K562 (cell line): ENCODE results near the gene SAMM50.

Experiments
- BCLAF1 ChIP-seq, 2 experiments: fragments of 450-650 bp in 1 of 2; IDR thresholded peaks; 2 replicates each; pipeline ENCODE4 v1.6.1; 2011 to 2017; ENCODE audit warnings: low read depth in 2 of 2, antibody characterized with exemption in 1 of 2, borderline replicate concordance in 1 of 2, low read length in 1 of 2, mild to moderate bottlenecking in 1 of 2, mixed read lengths in 1 of 2; ENCODE audit not compliant: control insufficient read depth in 1 of 2
- ZNF274 ChIP-seq: IDR thresholded peaks from 2 replicates; pipeline ENCODE4 v1.6.1; 2011; ENCODE audit warnings: low read depth, mild to moderate bottlenecking, low read length, moderate library complexity, borderline replicate concordance
- TF ChIP-seq, protein P1 (sequence below), 3 experiments: IDR thresholded peaks in 2 of 3; conservative IDR thresholded peaks in 1 of 3; 2 replicates each; pipeline ENCODE4 v1.5.1; 2011 to 2012; ENCODE audit warnings: low read length in 3 of 3, mild to moderate bottlenecking in 3 of 3, control low read depth in 2 of 3, improper control_type of control experiment in 1 of 3, inconsistent platforms in 1 of 3, low read depth in 1 of 3, mixed read lengths in 1 of 3, moderate library complexity in 1 of 3; ENCODE audit not compliant: insufficient read depth in 2 of 3

GRCh38 chr22:44020981-44021380, 65.7 kb downstream of the SAMM50 start:
- TF ChIP-seq, protein P1, sequence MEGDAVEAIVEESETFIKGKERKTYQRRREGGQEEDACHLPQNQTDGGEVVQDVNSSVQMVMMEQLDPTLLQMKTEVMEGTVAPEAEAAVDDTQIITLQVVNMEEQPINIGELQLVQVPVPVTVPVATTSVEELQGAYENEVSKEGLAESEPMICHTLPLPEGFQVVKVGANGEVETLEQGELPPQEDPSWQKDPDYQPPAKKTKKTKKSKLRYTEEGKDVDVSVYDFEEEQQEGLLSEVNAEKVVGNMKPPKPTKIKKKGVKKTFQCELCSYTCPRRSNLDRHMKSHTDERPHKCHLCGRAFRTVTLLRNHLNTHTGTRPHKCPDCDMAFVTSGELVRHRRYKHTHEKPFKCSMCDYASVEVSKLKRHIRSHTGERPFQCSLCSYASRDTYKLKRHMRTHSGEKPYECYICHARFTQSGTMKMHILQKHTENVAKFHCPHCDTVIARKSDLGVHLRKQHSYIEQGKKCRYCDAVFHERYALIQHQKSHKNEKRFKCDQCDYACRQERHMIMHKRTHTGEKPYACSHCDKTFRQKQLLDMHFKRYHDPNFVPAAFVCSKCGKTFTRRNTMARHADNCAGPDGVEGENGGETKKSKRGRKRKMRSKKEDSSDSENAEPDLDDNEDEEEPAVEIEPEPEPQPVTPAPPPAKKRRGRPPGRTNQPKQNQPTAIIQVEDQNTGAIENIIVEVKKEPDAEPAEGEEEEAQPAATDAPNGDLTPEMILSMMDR (IDR thresholded peaks at IDR 0.05 in 2 of 3, conservative IDR thresholded peaks at IDR 0.05 in 1 of 3; ENCODE audit: insufficient read depth in 2 of 3, low read depth in 1 of 3, low read length in 3 of 3) = no peak
- TF ChIP-seq BCLAF1 (IDR thresholded peaks at IDR 0.05; ENCODE audit: borderline replicate concordance in 1 of 2, control insufficient read depth in 1 of 2, low read depth in 2 of 2, low read length in 1 of 2) = no peak
- no peak for TF ChIP-seq ZNF274
